Breast epithelium (tissue), 3 donors: ENCODE data around the gene DBT.

Source experiments
- CTCF ChIP-seq, 3 donors: fragments of 450-650 bp; IDR thresholded peaks; one replicate each; pipeline ENCODE4 v1.5.1; 2016 to 2017; ENCODE audit warnings: antibody characterized with exemption in 3 of 3, mild to moderate bottlenecking in 3 of 3, moderate library complexity in 3 of 3
- POLR2A ChIP-seq: fragments of 450-650 bp; IDR thresholded peaks from one replicate; pipeline ENCODE4 v1.6.1; 2016; ENCODE audit warnings: antibody characterized with exemption, mild to moderate bottlenecking, moderate library complexity
- POLR2AphosphoS5 ChIP-seq, 3 donors: sonication (generic); formaldehyde crosslinking; IDR thresholded peaks; one replicate each; pipeline ENCODE4 v1.6.1; 2017; ENCODE audit warnings: antibody characterized with exemption in 3 of 3

GRCh38 chr1:100279358-100279923 is 29.8 kb upstream of the DBT start:
- TF ChIP-seq CTCF (IDR thresholded peaks at IDR 0.05) (no peak), POLR2AphosphoS5 (IDR thresholded peaks at IDR 0.05) (no peak), POLR2A (no peak)
